Transverse colon (tissue), 4 donors: ENCODE results near the gene DUS4L. TPM values are rescaled to one million over a fixed set of nuclear protein-coding genes. Genes with fewer than 3 reads are reported as not detected.
A peak's percentile ranks its signal among the peaks of the same experiment; 100 is the strongest.

Source experiments
- DNase-seq: peaks from one replicate; pipeline ENCODE4 v3.0.0-alpha.2; 2019
- H3K27ac ChIP-seq, 4 donors: fragments of 200-600 bp; sonication (generic); 2 replicates each; pipeline ENCODE4 v1.5.1; 2016 to 2018; ENCODE audit warnings: inconsistent platforms in 4 of 4
- H3K27me3 ChIP-seq: fragments of 200-600 bp; sonication (generic); 2 replicates; pipeline ENCODE4 v1.5.1; 2017; ENCODE audit warnings: inconsistent platforms
- H3K36me3 ChIP-seq, 4 donors: fragments of 200-600 bp; sonication (generic); 2 replicates each; pipeline ENCODE4 v1.5.1; 2017 to 2019; ENCODE audit warnings: inconsistent platforms in 4 of 4
- H3K4me1 ChIP-seq, 4 donors: fragments of 200-600 bp; sonication (generic); 2 replicates each; pipeline ENCODE4 v1.5.1; 2017 to 2020; ENCODE audit warnings: inconsistent platforms in 4 of 4
- H3K4me3 ChIP-seq, 4 donors: fragments of 200-600 bp; sonication (generic); 1 replicate in 1 of 4; 2 replicates in 3 of 4; pipeline versions ENCODE4 v1.5.1 to v1.6.1; 2017 to 2019; ENCODE audit warnings: inconsistent platforms in 4 of 4
- H3K9me3 ChIP-seq, 2 donors: fragments of 200-600 bp; sonication (generic); 2 replicates each; pipeline ENCODE4 v1.5.1; 2017 to 2019; ENCODE audit warnings: inconsistent platforms in 2 of 2
- EP300 ChIP-seq: sonication (generic); formaldehyde crosslinking; IDR thresholded peaks from one replicate; pipeline ENCODE4 v1.6.1; 2017; ENCODE audit warnings: antibody characterized with exemption, low read depth
- POLR2A ChIP-seq: fragments of 450-650 bp; IDR thresholded peaks from one replicate; pipeline ENCODE4 v1.6.1; 2016; ENCODE audit warnings: antibody characterized with exemption, mild to moderate bottlenecking, moderate library complexity
- POLR2AphosphoS5 ChIP-seq, 3 donors: sonication (generic); formaldehyde crosslinking; IDR thresholded peaks; one replicate each; pipeline ENCODE4 v1.6.1; 2016; ENCODE audit warnings: antibody characterized with exemption in 3 of 3
- WGBS, 2 donors: methylation state at CpG; one replicate each; pipeline ENCODE4 v1.1.5; 2018; ENCODE audit warnings: low coverage in 1 of 2; 5-methylcytosine and 5-hydroxymethylcytosine counted together
- in situ Hi-C, 4 donors: fragments of 200-750 bp; cut with MboI; loops; one replicate each; pipeline versions ENCODE4 v1.15.0 to v1.15.1; 2017; ENCODE audit warnings: low sequenced_read_pairs in 3 of 4, low pct_ligation_motif_present in 1 of 4, low pct_unique_long_range_greater_than_20kb in 1 of 4
- intact Hi-C: fragments of 100-400 bp; cut with DNase I; formaldehyde crosslinking; loops from one replicate; pipeline ENCODE4 v1.15.1; 2023; ENCODE audit warnings: low total_unique reads
- total RNA-seq, 4 donors: library from RNA; depleted of rRNA; stranded (reverse); fragments of >200 nt; gene quantifications; one replicate each; pipeline ENCODE4 v1.1.0, GENCODE V29; 2016
- TF ChIP-seq, protein P1 (sequence below), 5 experiments: fragments of 200-600 bp in 3 of 5; fragments of 450-650 bp in 2 of 5; sonication (generic) in 3 of 5; IDR thresholded peaks; 1 replicate in 2 of 5; 2 replicates in 3 of 5; pipeline ENCODE4 v1.5.1; 2016 to 2017; ENCODE audit warnings: antibody characterized with exemption in 5 of 5, inconsistent platforms in 3 of 5, mild to moderate bottlenecking in 2 of 5, moderate library complexity in 1 of 5

The DUS4L gene
- total RNA-seq, 4 donors from 2014 or later: 1.2 to 10.2 (median 4.4) TPM

DNA sequence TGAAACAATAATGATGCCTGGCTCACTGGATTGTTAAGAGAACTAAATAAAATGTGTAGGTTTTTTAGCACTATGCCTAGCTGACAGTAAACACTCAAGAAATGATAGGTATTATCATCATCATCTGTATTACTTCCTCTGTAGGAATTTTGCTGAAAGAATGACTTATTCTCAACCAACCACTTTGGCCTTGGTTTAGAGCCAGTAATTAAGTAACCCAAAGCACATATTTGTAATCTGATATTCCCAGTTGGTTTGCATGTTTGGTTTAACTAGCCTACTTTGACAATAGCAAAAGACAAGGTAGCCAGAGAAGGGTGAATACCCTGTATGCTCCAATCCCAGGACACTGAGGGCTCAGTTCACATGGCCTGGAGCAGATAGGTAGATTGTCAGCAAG, 50.7 kb downstream of the DUS4L start:
- H3K4me3 ChIP-seq: no peak overlapping the region
- in situ Hi-C loops (no loop called here), intact Hi-C loops (no loop called here)
- H3K4me1 ChIP-seq: peaks cover 0 to 7% (median 5%) of the 10 kb centered on the region in 4 donors
- no peaks in the 10 kb centered on the region for H3K9me3 ChIP-seq
- no peak for DNase-seq
- no peaks in the 10 kb centered on the region for H3K27me3 ChIP-seq
- no peak overlapping the region for H3K27ac ChIP-seq
- H3K36me3 ChIP-seq: peaks cover 0 to 20% (median 5%) of the 10 kb centered on the region in 4 donors
- TF ChIP-seq POLR2AphosphoS5 (IDR thresholded peaks at IDR 0.05) (no peak), EP300 (no peak), POLR2A (no peak)
- TF ChIP-seq, protein P1, sequence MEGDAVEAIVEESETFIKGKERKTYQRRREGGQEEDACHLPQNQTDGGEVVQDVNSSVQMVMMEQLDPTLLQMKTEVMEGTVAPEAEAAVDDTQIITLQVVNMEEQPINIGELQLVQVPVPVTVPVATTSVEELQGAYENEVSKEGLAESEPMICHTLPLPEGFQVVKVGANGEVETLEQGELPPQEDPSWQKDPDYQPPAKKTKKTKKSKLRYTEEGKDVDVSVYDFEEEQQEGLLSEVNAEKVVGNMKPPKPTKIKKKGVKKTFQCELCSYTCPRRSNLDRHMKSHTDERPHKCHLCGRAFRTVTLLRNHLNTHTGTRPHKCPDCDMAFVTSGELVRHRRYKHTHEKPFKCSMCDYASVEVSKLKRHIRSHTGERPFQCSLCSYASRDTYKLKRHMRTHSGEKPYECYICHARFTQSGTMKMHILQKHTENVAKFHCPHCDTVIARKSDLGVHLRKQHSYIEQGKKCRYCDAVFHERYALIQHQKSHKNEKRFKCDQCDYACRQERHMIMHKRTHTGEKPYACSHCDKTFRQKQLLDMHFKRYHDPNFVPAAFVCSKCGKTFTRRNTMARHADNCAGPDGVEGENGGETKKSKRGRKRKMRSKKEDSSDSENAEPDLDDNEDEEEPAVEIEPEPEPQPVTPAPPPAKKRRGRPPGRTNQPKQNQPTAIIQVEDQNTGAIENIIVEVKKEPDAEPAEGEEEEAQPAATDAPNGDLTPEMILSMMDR (IDR thresholded peaks at IDR 0.05): no peak

GRCh38 chr7:107615910-107616680, 52.3 kb downstream of the DUS4L start:
- DNase-seq: no peak
- H3K36me3 ChIP-seq: peaks cover 0 to 20% (median 5%) of the 10 kb centered on the region in 4 donors
- TF ChIP-seq EP300 (no peak), POLR2A (no peak), POLR2AphosphoS5 (IDR thresholded peaks at IDR 0.05) (no peak)
- TF ChIP-seq, protein P1 (IDR thresholded peaks at IDR 0.05): no peak
- WGBS, 2 donors: 80 to 97% methylated on average over 3 to 4 of the region's 4 CpGs
- no peaks in the 10 kb centered on the region for H3K27me3 ChIP-seq
- in situ Hi-C loops (no loop called here), intact Hi-C loops (no loop called here)
- H3K9me3 ChIP-seq: no peaks in the 10 kb centered on the region
- H3K4me3 ChIP-seq: no peak overlapping the region
- H3K4me1 ChIP-seq: peaks cover 0 to 7% (median 5%) of the 10 kb centered on the region in 4 donors
- H3K27ac ChIP-seq: no peak overlapping the region

DNA sequence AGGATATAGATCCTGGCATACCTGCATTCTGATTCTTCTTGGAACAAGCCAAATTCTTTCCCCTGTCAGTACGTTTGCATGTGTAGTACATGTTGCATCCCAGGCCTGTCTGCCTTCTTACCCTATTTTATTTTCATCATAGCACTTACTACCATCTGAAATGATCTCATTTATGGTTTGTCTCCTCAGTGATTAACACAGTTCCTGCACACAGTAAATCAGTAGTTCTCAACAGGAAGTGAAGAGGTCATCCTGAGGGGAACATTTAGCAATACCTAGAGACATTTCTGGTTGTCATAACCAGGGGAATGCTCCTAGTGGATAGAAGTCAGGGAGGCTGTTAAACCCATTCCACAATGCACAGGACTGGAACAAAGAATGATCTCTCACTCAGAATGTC, 58.7 kb downstream of the DUS4L start:
- intact Hi-C loops (no loop called here), in situ Hi-C loops (no loop called here)
- H3K4me1 ChIP-seq: peaks cover 0 to 3% (median 0%) of the 10 kb centered on the region in 4 donors
- peak overlapping the region in 1 of 4 donors; percentile 1 for H3K27ac ChIP-seq
- H3K36me3 ChIP-seq: no peaks in the 10 kb centered on the region
- no peaks in the 10 kb centered on the region for H3K27me3 ChIP-seq
- WGBS, 2 donors: 29 to 68% methylated on average over 1 of the region's 1 CpG
- no peak overlapping the region for H3K4me3 ChIP-seq
- DNase-seq: no peak
- H3K9me3 ChIP-seq: no peaks in the 10 kb centered on the region
- no peak for TF ChIP-seq POLR2AphosphoS5 (IDR thresholded peaks at IDR 0.05)
- TF ChIP-seq EP300: no peak
- TF ChIP-seq, protein P1 (IDR thresholded peaks at IDR 0.05): no peak
- no peak for TF ChIP-seq POLR2A

DNA sequence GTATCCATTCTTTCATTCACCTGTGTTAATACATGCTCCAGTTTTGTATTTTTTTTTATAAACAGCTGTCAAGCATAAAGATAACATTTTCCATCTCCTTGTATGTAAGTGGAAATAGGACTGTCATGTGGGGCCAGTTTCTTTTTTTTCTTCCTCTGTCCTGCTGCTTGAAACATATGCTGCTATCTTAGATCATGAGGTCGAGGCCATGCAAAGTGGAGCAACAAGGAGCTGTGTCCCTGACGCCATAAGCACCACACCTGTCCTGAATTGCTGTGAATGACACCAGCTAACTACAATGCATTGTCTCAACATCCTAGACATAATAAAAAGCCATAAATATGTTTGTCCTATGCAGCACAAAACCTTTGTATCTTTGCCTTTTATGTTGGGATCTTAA, 59.1 kb downstream of the DUS4L start:
- no peak for TF ChIP-seq POLR2AphosphoS5 (IDR thresholded peaks at IDR 0.05)
- TF ChIP-seq, protein P1 (IDR thresholded peaks at IDR 0.05): no peak
- no peak for TF ChIP-seq POLR2A
- no peak for TF ChIP-seq EP300
- WGBS, 2 donors: 40% methylated on average over 2 of the region's 2 CpGs; no CpG with 5 or more reads in 1 of the 2 donors
- Histone ChIP-seq H3K27ac (peak overlapping the region in 1 of 4 donors; percentile 1), H3K4me1 (peaks cover 0 to 3% (median 0%) of the 10 kb centered on the region in 4 donors), H3K27me3 (no peaks in the 10 kb centered on the region), H3K9me3 (no peaks in the 10 kb centered on the region), H3K36me3 (no peaks in the 10 kb centered on the region), H3K4me3 (no peak overlapping the region)
- intact Hi-C loops (no loop called here), in situ Hi-C loops (no loop called here)
- peak; percentile 11 for DNase-seq
